GM19324 (cell line): ENCODE results near the gene CLCN7.

Source experiments
- ATAC-seq: cut with Tn5 transposase; IDR thresholded peaks from one replicate; pipeline ENCODE4 v1.9.1; 2021; ENCODE audit warnings: mild to moderate bottlenecking, moderate library complexity; ENCODE audit not compliant: unreplicated experiment, low FRiP score

CLCN7 gene

GRCh38 chr16:1464894-1465566 lies 9.8 kb downstream of the CLCN7 start:
- ATAC-seq = no peak

- no peak for ATAC-seq
These were observed 10.5 kb downstream of the CLCN7 start for GRCh38 chr16:1464196-1464893.

DNA sequence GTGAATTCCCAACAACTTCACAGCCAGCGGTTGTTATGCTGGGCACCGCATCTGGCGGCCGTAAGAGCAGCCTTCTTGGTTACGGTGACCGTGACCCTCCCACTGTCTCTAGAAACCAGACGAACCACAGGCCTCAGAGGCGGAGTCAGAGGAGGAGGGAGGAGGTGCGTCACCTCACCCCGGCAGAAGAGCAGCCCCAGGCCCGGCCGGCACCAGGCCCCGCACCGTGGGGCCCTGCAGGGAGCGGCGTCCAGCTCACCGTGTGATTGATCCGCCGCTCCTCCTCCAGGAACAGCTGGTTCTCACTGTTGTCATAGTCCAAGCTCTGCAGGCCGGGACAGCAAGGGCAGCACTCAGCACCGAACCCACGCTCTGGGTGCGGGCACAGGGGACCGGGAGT lies 13.7 kb downstream of the CLCN7 start:
- ATAC-seq = no peak

DNA sequence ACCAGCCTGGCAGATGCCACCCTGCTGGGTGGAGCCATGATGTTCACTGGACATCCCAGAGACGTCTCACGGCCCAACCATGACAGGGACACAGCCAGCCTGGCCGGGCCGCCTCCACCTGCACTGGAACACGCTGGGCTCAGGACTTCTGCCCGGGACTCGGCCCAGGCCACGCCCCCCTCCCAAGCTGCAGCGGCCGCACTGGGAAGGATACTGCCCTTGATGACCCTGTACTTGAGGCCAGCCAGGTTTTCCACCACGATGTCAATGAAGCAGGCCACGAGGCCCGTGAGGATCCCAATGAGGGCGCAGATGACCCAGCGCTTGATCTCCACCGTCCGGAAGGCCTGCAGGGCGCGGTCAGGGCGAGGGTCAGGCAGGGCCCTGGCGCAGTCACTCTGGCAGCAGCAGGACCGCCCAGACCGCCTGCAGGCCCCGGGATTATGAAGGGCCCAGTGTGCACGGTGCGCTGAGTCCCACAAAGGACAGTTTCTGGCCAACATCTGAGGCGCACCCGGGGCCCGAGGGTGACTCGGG lies 14.2 kb downstream of the CLCN7 start:
- ATAC-seq = no peak

DNA sequence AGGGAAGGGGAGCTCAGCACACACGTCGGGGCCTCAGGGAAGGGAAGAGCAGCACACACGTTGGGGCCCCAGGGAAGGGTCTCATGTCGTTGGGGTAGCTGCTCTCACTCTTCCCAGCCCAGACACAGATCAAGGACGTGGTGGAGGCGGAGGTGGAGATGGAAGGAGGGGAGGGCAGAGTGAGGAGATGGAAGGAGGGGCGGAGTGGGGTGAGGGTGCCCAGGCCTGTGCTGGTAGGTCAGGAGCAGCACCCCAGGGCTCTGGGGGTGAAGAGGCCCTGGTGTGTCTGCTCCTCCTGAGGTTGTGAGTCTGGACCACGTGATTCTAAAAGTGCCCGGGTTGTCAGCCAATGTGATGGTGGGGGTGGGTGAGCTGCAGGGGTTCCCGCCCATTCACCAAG lies 14.9 kb downstream of the CLCN7 start:
- ATAC-seq = no peak

DNA sequence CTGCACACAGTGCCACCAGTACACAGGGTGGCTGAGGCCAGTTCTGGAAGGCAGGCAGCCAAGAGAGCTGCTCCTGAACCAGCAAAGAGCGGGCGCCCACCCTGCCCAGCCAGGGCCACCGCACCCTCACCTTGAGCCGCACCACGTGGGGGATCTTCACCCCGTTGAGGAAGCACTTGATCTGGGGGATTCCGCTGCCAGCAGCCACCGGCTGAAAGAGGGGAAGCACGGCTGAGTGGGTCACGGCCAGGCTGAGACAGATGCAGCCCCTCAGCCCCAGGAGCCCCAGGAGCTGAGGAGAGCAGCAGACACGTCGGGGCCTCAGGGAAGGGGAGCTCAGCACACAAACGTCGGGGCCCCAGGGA lies 15.9 kb downstream of the CLCN7 start:
- ATAC-seq = no peak

DNA sequence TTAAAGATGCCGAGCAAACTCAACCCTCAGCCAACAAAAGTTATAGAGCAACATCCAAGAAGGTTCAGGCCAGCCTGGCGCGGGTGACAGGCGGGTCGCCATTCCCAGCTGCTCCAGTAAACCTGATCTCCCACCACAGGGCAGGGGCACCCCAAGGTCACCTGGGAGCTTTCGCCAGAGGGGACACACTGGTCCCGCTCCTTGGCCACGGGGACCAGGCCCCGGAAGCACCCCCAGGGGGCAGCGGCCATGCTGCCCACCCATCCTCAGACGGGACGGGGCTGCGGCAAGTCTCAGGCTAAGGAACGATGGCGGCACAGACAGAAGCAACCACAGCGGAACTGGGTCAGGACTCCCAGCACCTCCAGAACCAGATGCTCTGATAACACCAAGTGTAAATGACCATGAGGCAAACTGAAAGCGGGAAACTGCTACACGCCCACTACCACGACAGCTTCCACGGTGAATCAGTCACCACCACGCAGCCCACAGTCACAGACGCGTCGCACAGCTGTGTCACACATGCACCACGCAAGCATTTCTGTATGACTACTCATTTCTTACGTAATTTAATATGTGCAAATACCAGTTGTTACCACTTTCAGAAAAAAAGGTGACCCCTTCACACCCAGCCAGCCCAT lies 16.4 kb downstream of the CLCN7 start:
- no peak for ATAC-seq

- no peak for ATAC-seq
These were observed 17.2 kb downstream of the CLCN7 start for GRCh38 chr16:1457489-1458245.

DNA sequence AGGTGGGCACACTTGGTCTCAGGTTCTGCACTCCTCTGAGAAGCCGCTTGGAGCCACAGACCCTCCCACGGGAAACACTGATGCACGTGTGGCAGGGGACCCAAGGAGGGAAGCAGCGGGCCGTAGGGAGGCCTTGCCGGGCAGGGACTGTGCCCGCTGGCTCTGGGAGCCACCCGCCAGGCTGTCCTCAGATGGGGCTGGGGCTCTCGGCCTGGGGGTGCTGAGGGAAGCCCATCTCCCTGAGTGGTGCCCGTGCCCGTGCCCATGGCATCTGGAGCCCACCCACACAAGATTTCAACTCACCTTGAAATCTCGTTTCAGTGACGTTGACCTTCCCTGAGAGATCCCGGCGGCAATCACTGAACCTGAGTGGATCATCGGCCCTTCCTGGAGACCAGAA lies 17.9 kb downstream of the CLCN7 start:
- ATAC-seq = no peak

- ATAC-seq = no peak
These were observed 19.3 kb downstream of the CLCN7 start for GRCh38 chr16:1455190-1456171.

DNA sequence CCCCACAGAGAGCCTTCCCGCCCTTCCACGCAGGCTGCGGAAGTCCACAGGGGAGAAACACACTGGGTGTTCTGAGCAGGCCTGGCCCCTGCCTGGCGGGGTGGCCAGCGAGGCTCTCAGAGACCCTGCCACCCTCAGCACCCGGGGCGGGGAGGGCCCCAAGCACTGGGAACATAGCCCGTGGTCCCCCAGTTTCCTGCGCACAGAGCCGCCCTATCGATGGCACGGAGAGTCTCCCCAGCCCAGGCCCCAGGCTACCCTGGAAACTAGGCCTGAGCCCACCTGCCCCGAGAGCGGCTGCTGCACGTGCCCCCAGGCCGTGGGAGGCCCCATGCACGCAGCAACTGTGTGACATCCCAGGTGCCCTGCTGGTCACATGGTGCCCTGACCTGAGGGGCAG lies 20.3 kb downstream of the CLCN7 start:
- no peak for ATAC-seq

GRCh38 chr16:1453316-1453715 lies 21.5 kb downstream of the CLCN7 start:
- ATAC-seq = no peak

GRCh38 chr16:1452530-1452929 lies 22.3 kb downstream of the CLCN7 start:
- no peak for ATAC-seq

DNA sequence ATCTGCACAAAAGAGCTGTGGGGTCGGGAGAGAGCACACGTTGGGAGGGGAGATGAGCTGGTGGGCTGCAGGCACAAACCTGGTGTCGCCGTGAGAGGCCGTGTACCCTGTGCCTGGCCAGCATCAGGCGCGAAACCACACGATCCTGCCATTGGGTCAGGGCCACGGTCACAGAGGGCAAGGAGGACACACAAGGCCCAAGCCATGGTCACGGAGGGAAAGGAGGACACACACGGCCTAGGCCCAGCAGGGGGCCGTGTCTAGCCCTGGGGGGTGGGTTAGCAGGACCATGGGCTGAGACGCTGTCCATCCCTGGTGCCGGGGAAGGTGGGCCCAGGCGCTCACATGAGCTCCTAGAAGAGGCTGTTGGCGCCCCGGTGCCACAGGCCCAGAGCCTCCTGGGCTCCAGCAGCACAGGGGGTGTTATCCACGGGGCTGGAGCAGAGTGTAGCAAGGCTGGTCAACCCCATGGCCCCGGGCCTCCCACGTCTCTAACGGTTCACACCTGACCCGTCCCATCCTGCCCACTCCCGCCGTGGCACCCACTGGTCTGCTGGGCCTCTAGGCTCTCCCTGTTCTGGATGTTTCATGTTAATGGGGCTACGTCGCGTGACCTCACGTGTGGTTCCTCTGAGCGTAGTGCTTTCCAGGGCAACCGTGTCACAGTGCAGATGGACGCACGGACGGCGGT lies 23.0 kb downstream of the CLCN7 start:
- ATAC-seq = no peak

GRCh38 chr16:1450841-1451240 lies 24.0 kb downstream of the CLCN7 start:
- ATAC-seq = no peak

DNA sequence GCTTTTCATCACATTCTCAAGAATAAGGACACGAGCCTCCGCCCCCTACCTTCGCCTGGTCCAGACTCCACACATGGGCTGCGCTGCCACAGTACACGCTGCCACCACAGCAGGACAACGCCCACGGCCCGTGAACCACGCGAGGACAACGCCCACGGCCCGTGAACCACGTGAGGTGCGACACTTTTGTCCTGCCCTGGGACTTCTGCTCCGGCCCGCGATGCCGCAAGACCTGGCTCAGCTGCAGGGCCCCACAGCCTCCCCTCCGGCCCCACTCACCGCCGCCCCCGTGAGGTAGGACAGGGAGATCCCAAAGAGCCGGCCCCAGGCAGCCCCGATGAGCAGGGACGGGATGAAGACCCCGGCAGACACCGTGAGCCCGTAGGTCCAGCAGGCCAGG lies 24.6 kb downstream of the CLCN7 start:
- ATAC-seq = no peak

- ATAC-seq = no peak
These were observed 25.5 kb downstream of the CLCN7 start for GRCh38 chr16:1449201-1449788.

DNA sequence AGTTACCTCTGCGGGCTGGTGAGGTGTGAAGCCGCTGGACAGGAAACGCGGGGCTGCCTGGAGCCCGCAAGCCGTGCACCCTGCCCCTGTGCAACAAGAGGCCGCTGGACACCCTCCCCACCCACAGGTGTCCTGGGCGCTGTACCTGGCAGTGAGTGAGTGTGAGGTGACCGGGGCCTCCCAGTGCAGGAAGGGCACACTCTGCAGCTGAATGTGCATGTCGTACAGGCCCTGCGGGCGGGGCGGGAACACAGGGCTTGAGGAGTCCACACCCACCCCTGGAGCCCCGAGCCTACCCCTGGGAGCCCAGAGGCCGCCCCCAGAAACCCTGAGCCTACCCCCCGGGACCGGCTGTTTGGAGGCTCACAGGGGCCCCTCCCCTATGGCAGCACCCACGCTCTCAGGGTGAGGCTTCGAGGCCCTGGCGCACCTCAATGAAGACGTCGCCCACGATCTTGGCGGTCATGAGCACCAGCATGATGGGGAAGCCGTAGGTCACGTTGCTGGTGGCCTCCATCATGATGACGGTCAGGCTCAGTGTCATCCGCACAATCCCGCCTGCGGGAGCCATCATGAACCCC lies 26.2 kb downstream of the CLCN7 start:
- no peak for ATAC-seq

GRCh38 chr16:1447965-1448364 lies 26.9 kb downstream of the CLCN7 start:
- no peak for ATAC-seq
